NCI-H774 (cell line): ENCODE measurements around the gene PPP1R1A.

Experiments used
- DNase-seq: peaks from one replicate; lab custom pipeline; 2025; lab: John Stamatoyannopoulos, UW

Gene PPP1R1A

GRCh38 chr12:54571193-54572188 lies 17.0 kb downstream of the PPP1R1A start:
- DNase-seq: no peak

DNA sequence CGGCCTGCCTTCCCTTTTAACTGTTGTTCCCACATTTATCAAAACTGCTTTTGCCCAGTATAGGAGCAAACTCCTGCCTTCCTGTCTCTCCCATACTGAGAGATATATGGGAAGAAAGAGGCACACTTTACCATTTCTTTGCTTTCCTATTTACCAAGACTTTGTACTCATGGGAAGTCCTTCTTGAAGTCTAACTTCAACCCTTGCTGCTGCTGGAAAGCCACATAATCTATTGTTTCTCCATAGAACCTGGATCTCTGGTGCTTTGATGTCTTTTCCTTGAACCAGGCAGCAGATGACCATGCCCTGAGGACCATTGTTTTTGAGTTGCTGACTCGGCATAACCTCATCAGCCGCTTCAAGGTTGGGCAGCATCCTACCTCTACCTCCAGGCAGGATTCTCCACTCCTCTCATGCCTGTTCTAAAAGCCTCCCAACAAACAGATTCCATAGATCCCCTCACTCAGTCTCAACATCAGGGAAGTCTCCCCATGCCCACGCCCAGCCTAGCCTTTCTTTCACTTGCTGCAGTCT lies 18.4 kb downstream of the PPP1R1A start:
- DNase-seq: no peak

DNA sequence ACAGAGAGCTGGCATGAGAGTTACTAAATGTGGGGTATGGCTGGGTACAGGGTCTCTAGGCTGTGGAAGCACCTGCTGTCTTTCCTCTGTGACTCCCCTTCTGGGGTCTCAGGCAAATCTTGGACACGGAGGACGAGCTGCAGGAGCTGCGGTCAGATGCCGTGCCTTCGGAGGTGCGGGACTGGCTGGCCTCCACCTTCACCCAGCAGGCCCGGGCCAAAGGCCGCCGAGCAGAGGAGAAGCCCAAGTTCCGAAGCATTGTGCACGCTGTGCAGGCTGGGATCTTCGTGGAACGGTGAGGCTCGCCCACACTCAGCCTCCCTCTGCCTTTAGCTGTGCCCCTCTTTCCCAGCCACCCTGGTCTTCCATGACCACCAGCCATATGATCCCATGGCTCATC lies 19.4 kb downstream of the PPP1R1A start:
- DNase-seq: no peak

GRCh38 chr12:54566792-54567191 lies 21.7 kb downstream of the PPP1R1A start:
- no peak for DNase-seq

- no peak for DNase-seq
These were observed 22.4 kb downstream of the PPP1R1A start for GRCh38 chr12:54565986-54566544.

DNA sequence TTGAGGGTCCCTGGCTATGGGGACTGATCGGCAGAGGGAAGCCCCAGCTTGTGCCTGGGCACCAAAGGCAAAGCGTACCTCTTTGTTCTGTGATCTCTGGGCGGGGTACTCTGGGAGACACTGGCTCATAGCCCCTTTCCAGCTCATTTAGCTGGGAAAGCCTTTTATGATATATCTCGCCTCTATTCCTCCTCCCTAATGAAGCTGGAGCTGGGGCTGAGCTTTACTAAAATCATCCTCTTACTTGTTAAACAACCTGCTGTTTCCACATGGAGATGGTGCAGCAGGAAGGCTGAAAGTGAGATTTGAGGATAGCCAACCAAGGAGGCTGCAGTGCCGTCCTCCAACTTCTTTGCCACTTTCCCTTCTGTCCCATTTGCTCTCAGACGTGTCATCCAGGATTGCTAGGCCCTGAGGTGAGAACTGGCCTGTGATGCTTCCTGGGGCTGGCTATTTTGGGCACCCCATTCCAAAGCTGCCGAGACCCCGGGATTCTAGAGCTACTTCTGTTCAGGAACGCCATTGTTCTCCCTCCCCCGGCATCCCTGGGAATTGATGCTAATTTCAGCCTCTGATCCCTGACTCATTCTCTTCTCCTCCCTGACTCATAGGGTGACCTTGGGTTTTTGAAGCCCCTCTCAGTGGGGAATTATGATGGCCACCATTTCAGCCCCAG lies 23.0 kb downstream of the PPP1R1A start:
- no peak for DNase-seq

GRCh38 chr12:54564768-54565167 lies 23.7 kb downstream of the PPP1R1A start:
- DNase-seq: no peak

- no peak for DNase-seq
These were observed 24.7 kb downstream of the PPP1R1A start for GRCh38 chr12:54563787-54564186.

- peak; percentile 59 for DNase-seq
These were observed 25.6 kb downstream of the PPP1R1A start for GRCh38 chr12:54562750-54563356.

- DNase-seq: no peak
These were observed 27.3 kb downstream of the PPP1R1A start for GRCh38 chr12:54561164-54561563.

- peak; percentile 87 for DNase-seq
These were observed 28.0 kb downstream of the PPP1R1A start for GRCh38 chr12:54560374-54560858.

- DNase-seq: no peak
These were observed 29.7 kb downstream of the PPP1R1A start for GRCh38 chr12:54558759-54559158.

GRCh38 chr12:54558311-54558710 lies 30.1 kb downstream of the PPP1R1A start:
- DNase-seq: no peak

- DNase-seq: no peak
These were observed 32.7 kb downstream of the PPP1R1A start for GRCh38 chr12:54555670-54556257.

DNA sequence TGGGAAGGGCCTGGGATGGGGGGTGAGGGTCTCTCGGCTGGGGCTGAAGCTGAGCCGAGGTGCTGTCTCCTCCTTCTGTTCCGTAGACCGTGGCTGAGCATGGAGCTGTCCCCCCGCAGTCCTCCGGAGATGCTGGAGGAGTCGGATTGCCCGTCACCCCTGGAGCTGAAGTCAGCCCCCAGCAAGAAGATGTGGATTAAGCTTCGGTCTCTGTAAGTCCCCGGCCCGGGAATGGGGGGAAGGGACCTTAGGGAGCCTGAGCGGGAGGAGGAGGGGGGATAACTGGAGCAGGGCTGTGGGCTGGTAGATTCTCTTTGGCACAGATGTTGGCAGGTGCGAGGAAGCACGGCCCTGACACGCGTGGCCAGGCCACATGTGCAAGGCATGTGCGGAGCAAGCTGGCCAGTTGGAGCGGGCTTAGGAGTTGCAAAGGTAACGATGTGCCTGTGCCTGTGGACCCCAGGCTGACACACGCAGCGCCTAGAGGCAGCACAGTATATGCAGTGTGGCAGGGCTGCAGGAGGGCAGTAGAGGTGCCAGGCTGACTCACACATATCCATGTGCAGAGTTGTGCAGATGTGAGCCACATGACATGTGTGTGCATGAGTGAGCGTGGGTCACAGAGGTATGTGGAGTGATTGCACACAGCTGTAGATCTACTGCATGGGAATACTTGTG lies 38.5 kb downstream of the PPP1R1A start:
- no peak for DNase-seq

DNA sequence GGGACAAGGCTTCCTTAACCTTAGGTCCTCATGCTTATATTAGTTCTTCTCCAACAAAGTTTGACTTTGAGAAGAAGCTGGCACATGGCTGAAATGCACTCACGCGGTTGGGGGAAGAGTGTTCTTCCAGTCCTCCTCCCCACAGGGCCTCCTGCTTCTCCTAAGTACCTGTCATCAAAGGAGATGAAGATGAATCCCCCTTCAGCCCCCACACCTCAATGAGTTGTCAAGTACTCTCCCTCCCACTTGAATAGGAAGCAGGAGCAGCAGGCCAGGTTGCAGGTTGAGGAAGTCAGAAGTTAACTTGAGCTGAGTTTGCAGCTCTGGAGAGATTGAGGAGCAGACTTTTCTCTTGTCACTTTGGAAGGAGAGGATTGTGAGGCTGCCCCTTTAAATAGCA lies 41.9 kb downstream of the PPP1R1A start:
- no peak for DNase-seq

- no peak for DNase-seq
These were observed 43.7 kb downstream of the PPP1R1A start for GRCh38 chr12:54544743-54545142.

- no peak for DNase-seq
These were observed 44.9 kb downstream of the PPP1R1A start for GRCh38 chr12:54543526-54543925.

DNA sequence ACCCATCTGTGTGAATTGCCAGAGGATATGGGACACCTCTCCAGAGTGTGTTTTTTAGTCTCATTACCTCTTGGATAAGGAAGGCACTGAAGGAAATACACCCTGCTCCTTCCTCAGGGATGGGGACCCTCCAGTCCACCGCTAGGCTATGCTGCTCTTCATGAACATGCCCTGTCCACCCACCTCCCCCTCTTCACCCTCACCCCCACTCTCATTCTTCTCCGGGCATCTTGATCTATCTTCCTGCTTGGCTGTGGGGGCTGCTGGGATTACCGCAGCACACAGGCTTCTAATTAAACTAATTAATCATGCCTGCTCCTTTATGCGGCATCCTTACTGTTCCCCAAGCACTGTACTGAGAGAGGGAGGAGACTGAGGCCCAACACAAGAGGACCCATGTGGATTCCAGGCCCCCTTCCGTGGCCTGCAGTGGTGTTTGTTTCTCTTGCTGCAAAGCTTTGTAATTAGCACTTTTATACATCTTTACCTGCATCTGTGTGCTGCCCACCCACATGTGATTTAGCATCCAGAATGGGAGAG lies 46.6 kb downstream of the PPP1R1A start:
- no peak for DNase-seq

DNA sequence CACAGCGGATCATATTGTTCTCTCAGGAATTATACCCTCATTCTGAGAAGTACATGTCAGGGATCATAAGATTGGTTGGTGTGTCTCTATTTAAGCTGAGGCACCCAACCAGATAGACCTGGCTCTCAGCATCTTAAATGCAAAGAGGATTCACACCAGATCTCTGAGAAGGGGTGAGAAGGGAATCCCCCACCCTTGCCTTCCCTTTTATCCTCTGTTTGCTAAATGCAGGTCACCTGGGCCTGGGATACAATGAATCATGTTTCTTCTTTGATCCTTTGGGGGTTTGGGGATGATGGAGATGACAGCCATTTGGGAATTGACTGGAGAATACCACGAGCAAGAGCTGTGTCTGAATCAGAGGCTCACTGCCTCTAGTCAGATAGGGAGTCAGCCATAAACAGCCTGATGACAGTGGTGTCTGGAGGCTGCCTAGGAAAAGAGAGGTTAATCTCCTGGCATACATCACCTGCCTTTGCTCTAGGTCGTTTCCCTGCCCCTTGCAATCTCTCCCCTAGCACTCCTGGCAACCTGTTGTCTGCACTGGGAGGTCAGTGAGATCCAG lies 50.2 kb downstream of the PPP1R1A start:
- no peak for DNase-seq
